SU-DHL-6 (cell line): ENCODE measurements around the gene DCTN2.

Experiments
- H2AFZ ChIP-seq: fragments of 200-600 bp; sonication (generic); 2 replicates; pipeline ENCODE4 v1.6.1; 2014; ENCODE audit warnings: low read depth, mild to moderate bottlenecking, moderate library complexity, mixed read lengths, antibody characterized with exemption, low read length; ENCODE audit not compliant: severe bottlenecking
- H3F3A ChIP-seq: fragments of 200-600 bp; shearing (Covaris generic); 2 replicates; pipeline ENCODE4 v1.6.0; 2016; ENCODE audit warnings: antibody characterized with exemption, mild to moderate bottlenecking; ENCODE audit not compliant: insufficient read depth
- H3K27ac ChIP-seq: fragments of 200-600 bp; sonication (generic); 2 replicates; pipeline ENCODE4 v1.5.1; 2016; ENCODE audit warnings: low read depth, mild to moderate bottlenecking, low read length, moderate library complexity, mixed read lengths
- H3K27me3 ChIP-seq: fragments of 200-600 bp; sonication (generic), shearing (Covaris generic); 2 replicates; pipeline ENCODE4 v1.6.0; 2014; ENCODE audit warnings: mild to moderate bottlenecking, low read length
- H3K36me3 ChIP-seq: fragments of 200-600 bp; sonication (generic); 2 replicates; pipeline ENCODE4 v1.6.1; 2014; ENCODE audit warnings: mild to moderate bottlenecking, low read length, mixed read lengths
- H3K4me2 ChIP-seq: fragments of 300-600, 200-600 bp; shearing (Covaris generic), sonication (generic); 2 replicates; pipeline ENCODE4 v1.6.0; 2014; ENCODE audit warnings: low read length, low read depth, mild to moderate bottlenecking; ENCODE audit not compliant: poor library complexity, severe bottlenecking
- H3K4me3 ChIP-seq: fragments of 200-600 bp; sonication (generic); 2 replicates; pipeline ENCODE4 v1.5.1; 2014; ENCODE audit warnings: antibody characterized with exemption, low read length, mild to moderate bottlenecking, mixed read lengths; ENCODE audit not compliant: insufficient read depth, poor library complexity, severe bottlenecking
- H3K79me2 ChIP-seq: fragments of 200-600 bp; sonication (generic); 2 replicates; pipeline ENCODE4 v1.6.1; 2014; ENCODE audit warnings: mild to moderate bottlenecking, low read length, moderate library complexity; ENCODE audit not compliant: insufficient read depth
- H3K9ac ChIP-seq: fragments of 200-600 bp; sonication (generic); 2 replicates; pipeline ENCODE4 v1.7.0; 2014; ENCODE audit warnings: mild to moderate bottlenecking, low read length
- H3K9me2 ChIP-seq: fragments of 200-600 bp; sonication (generic); replicated peaks from 2 replicates; pipeline ENCODE4 v1.6.1; 2014; ENCODE audit warnings: low read length; ENCODE audit not compliant: insufficient read depth
- H3K9me3 ChIP-seq: fragments of 200-600 bp; sonication (generic); 2 replicates; pipeline ENCODE4 v1.6.1; 2014; ENCODE audit warnings: low read length, mixed read lengths; ENCODE audit not compliant: insufficient read depth
- H4K20me1 ChIP-seq: fragments of 200-600 bp; sonication (generic); 2 replicates; pipeline ENCODE4 v1.6.1; 2014; ENCODE audit warnings: low read depth, mild to moderate bottlenecking, antibody characterized with exemption, low read length, moderate library complexity, mixed read lengths
- CTCF ChIP-seq: fragments of 200-600 bp; sonication (generic); IDR thresholded peaks from one replicate; pipeline ENCODE4 v1.5.1; 2017; ENCODE audit warnings: antibody characterized with exemption, mild to moderate bottlenecking, low read length, moderate library complexity; ENCODE audit not compliant: insufficient read depth, poor library complexity, severe bottlenecking
- EZH2phosphoT487 ChIP-seq: fragments of 200-600 bp; sonication (generic), shearing (Covaris generic); conservative IDR thresholded peaks from 2 replicates; pipeline ENCODE4 v1.6.1; 2018; ENCODE audit warnings: mild to moderate bottlenecking, antibody characterized with exemption, low read length, moderate library complexity, mixed read lengths

The DCTN2 gene

GRCh38 chr12:57481671-57482070 is 65.3 kb downstream of the DCTN2 start:
- Histone ChIP-seq H3K4me2 (no peak overlapping the region), H3K36me3 (no peaks in the 10 kb centered on the region), H3K4me3 (no peak overlapping the region), H4K20me1 (no peaks in the 10 kb centered on the region), H2AFZ (no peak overlapping the region), H3K9me3 (no peaks in the 10 kb centered on the region), H3K9ac (no peak overlapping the region), H3K27me3 (no peaks in the 10 kb centered on the region), H3F3A (peaks cover 12% of the 10 kb centered on the region; the same call in 1 of the 2 replicates), H3K79me2 (no peaks in the 10 kb centered on the region), H3K27ac (no peak overlapping the region), H3K9me2 (no peaks in the 10 kb centered on the region)
- TF ChIP-seq EZH2phosphoT487 (no peak), CTCF (no peak)
